Cardiac fibroblast (primary cell): ENCODE measurements around the gene FRYL.
"Not testable (repeated sequence)": the region's sequence is repeated elsewhere in the genome, so short reads cannot be mapped to it uniquely, and the experiment has no call there.

Experiments used
- DNase-seq, 2 donors: peaks; one replicate each; pipeline versions ENCODE4 v3.0.0 to v3.0.0-alpha.2; 2010; ENCODE audit warnings: low read depth in 2 of 2
- H3K4me3 ChIP-seq, 2 donors: replicated peaks in 1 of 2; 1 replicate in 1 of 2; 2 replicates in 1 of 2; pipeline ENCODE4 v1.5.1; 2011; ENCODE audit warnings: low read depth in 2 of 2, low read length in 2 of 2, mild to moderate bottlenecking in 2 of 2, moderate library complexity in 1 of 2
- TF ChIP-seq, protein P1 (sequence below): IDR thresholded peaks from one replicate; pipeline ENCODE4 v1.5.1; 2011; ENCODE audit warnings: low read depth, mild to moderate bottlenecking, low read length, inconsistent platforms

The FRYL gene

DNA sequence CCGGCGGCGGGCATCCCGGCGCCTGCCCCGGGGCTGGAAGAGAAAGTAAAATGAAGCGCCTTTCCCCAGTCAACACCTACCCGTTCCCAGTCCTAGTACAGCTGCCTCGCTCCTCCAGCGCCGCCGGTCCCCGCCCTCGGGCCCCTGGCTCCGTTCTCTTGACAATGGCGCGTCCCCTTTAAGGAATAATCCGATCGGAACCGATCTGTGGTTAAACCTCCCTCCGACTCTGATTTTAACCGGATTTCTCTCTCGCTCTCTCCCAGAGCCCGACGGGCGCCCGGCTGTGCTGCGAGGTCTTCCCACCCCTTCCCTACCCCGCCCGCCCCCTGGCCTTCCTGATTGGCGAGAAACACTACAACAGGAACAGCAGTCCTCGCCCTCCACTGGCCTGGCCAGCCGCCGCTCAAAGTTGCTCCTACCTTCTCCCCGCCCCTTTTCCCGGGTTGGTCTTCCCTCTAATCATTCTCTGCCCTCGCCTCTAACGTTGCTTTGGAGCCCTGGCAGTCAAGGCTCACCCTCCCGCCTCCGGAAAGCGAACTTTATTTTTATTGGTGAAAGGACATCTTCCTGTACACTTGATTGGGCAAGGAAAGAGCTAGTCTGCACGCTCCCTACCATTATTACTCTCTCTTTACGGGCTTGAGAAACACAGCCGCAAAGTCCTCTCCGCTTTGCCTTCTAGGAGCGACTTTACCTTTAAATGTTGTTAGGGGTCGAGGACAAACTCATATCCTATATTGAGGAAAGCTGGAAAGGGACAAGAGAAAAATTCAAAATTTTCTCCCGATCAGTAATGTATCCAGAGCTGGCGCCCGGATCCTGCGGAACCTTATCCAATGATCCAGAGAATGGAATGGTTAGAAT lies at the start of gene FRYL:
FRYL (minus strand) TSS at position 282 of the 867 bp plus-strand sequence. CDS start 145,869 bp downstream, outside the sequence.
- peak within 1 kb of the TSS; percentile 88 to 90 for H3K4me3 ChIP-seq
- TF ChIP-seq, protein P1, sequence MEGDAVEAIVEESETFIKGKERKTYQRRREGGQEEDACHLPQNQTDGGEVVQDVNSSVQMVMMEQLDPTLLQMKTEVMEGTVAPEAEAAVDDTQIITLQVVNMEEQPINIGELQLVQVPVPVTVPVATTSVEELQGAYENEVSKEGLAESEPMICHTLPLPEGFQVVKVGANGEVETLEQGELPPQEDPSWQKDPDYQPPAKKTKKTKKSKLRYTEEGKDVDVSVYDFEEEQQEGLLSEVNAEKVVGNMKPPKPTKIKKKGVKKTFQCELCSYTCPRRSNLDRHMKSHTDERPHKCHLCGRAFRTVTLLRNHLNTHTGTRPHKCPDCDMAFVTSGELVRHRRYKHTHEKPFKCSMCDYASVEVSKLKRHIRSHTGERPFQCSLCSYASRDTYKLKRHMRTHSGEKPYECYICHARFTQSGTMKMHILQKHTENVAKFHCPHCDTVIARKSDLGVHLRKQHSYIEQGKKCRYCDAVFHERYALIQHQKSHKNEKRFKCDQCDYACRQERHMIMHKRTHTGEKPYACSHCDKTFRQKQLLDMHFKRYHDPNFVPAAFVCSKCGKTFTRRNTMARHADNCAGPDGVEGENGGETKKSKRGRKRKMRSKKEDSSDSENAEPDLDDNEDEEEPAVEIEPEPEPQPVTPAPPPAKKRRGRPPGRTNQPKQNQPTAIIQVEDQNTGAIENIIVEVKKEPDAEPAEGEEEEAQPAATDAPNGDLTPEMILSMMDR: no peak
- DNase-seq: peak; percentile 100

DNA sequence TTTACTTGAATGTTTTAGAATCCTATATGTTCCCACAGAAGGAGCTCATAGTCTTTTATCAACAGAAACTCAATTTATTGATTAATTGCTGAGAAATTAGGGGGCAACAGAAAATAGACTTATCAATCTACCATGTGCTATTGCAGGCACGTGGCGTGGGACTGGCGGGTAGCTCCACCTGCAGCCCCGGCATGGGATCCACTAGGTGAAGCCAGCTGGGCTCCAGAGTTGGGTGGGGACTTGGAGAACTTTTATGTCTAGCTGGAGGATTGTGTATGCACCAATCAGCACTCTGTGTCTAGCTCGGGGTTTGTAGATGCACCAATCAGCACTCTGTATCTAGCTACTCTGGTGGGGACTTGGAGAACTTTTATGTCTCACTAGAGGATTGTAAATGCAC lies 47.5 kb upstream of the FRYL start:
- DNase-seq: no peak
- TF ChIP-seq, protein P1: no peak
- no peak overlapping the region for H3K4me3 ChIP-seq

DNA sequence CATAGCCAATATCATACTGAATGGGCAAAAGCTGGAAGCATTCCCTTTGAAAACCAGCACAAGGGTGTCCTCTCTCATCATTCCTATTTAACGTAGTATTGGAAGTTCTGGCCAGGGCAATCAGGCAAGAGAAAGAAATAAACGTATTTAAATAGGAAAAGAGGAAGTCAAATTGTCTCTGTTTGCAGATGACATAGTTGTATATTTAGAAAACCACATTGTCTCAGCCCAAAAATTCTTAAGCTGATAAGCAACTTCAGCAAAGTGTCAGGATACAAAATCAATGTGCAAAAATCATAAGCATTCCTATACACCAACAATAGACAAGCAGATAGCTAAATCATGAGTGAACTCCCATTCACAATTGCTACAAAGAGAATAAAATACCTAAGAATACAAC lies 41.4 kb upstream of the FRYL start:
- H3K4me3 ChIP-seq, DNase-seq: not testable (repeated sequence)

DNA sequence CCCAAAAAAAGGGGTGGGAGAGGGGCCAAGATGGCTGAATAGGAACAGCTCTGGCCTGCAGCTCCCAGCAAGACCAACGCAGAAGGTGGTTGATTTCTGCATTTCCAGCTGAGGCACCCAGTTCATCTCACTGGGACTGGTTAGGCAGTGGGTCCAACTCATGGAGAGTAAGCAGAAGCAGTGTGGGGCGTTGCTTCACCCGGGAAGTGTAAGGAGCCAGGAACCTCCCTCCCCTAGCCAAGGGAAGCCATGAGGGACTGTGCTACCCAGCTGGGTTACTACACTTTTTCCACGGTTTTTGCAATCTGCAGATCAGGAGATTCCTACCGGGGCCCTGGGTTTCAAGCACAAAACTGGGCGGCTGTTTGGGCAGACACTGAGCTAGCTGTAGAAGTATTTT lies 36.9 kb upstream of the FRYL start:
- TF ChIP-seq, protein P1: no peak
- DNase-seq: no peak
- no peak overlapping the region for H3K4me3 ChIP-seq

DNA sequence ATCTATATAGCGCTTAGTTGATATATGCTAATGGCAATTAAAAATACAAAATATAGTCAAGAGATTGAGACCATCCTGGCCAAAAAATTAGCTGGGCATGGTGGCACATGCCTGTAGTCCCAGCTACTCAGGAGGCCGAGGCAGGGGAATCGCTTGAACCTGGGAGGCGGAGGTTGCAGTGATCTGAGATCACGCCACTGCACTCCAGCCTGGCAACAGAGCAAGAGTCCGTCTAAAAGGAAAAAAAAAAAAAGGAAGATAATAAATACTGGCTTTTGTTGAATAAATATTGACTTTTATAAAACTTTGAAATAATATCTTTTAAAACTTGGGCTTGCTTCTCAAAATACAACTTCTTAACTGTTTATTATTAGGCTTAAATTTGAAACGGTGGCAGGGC lies 36.2 kb upstream of the FRYL start:
- not testable (repeated sequence) for DNase-seq, H3K4me3 ChIP-seq

DNA sequence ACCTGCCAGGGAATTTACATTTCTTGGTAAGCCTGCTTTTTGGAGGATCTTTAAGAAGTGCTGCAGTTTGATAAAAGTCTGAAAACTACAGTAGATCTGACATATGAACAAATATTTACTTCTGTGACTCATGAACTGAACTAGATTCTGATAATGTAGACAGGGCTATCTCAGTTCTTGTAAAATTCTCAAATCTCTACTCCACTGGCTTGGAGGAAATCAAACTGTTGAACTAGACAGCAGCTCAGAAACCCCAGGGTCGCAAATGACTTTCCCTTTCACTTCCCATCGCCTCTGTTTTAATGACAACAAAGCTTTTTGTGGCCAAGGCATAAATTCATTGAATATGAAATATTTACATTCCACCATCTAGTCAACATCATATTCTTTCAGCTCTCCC lies 35.4 kb upstream of the FRYL start:
- no peak for DNase-seq
- no peak overlapping the region for H3K4me3 ChIP-seq
- TF ChIP-seq, protein P1: no peak

DNA sequence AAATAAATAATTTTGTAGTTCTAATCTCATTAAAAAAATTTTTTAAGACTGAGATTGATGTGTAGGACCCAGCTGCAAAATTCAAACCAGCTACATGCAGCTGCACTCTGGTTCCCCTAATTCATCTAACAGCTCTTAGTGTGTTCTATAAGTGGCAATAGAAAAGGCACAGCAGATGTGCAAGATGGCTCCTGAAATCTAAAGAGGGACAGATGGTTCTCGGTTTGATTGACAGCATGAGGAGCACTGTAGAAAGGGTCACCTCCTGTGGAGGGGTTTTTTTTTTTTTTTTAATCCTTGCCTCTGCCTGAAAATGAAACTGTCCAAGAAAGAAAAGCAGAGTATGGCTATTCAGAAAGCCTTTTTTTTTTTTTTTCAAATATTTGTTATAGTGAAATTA lies 33.9 kb upstream of the FRYL start:
- TF ChIP-seq, protein P1: no peak
- no peak overlapping the region for H3K4me3 ChIP-seq
- DNase-seq: no peak

DNA sequence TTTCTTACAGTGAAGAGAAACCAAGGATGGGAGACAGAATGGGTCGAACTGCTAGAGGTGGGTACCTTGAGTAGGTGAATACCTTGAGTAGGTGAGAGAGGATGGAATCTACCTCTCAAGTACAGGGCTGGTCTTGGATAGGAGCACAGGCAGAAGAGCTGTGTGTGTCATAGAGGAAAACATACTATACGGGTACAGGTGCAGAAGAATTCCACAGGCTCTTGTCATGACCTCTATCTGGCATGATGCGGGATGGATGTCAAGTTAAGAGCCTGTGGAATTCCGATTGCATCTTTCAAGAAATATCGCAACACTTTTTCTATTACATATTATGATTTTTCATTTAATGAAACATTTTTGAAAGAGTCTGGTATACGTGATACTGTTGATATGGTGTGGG lies 32.8 kb upstream of the FRYL start:
- TF ChIP-seq, protein P1: no peak
- no peak overlapping the region for H3K4me3 ChIP-seq
- DNase-seq: no peak
